LNCAP (cell line): Measurements from ENCODE around the gene C9orf153.

Experiments
- CTCF ChIP-seq: fragments of 450-650 bp; IDR thresholded peaks from 2 replicates; pipeline ENCODE4 v1.5.1; 2017; ENCODE audit warnings: mild to moderate bottlenecking

C9orf153 gene

GRCh38 chr9:86241216-86241615, 18.2 kb downstream of the C9orf153 start:
- TF ChIP-seq CTCF: no peak

DNA sequence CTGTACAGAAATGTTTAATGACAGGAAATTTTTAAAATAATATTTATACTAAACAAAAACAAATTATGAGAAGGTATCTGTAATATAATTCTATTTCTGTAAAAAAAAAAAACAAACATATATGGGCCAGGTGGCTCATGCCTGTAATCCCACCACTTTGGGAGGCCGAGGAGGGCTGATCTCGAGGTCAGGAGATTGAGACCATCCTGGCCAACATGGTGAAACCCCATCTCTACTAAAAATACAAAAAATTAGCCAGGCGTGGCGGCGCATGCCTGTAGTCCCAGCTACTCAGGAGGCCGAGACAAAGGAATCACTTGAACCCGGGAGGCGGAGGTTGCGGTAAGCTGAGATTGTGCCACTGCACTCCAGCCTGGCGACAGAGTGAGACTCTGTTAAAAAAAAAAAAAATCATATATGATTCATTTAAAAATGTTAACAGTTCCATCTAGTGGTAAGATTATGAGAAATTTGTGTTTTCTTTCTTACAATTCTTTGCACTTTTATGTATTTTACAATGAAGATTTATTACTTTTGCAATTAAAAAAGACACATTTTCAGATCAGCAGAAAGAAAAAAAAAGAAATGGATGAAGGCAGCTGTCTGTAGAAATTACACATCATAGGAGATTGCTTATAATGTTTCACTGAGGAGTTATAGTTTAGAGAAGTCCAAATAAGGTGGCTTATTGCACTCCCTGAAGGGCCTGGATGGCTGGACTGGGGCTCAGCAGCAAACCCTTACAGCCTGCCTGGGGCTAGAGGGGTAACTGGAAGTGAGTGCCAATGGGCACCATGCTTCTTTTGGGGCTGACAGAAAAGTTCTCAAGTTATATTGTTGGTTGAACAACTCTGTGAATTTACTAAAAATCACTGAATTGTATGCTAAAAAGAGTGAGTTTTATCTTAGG, 20.3 kb downstream of the C9orf153 start:
- TF ChIP-seq CTCF: peak; percentile 51

- no peak for TF ChIP-seq CTCF
Measured at GRCh38 chr9:86230858-86231257, 28.6 kb downstream of the C9orf153 start.

GRCh38 chr9:86222667-86223066, 36.8 kb downstream of the C9orf153 start:
- TF ChIP-seq CTCF: no peak

GRCh38 chr9:86219606-86220005, 39.9 kb downstream of the C9orf153 start:
- TF ChIP-seq CTCF: no peak

- TF ChIP-seq CTCF: no peak
Measured at GRCh38 chr9:86217076-86217755, 42.2 kb downstream of the C9orf153 start.

- no peak for TF ChIP-seq CTCF
Measured at GRCh38 chr9:86207193-86207592, 52.3 kb downstream of the C9orf153 start.
